NB4 (cell line): ENCODE results near the gene CDH15.

Experiments used
- DNase-seq: peaks from one replicate; pipeline ENCODE4 v3.0.0; 2010; ENCODE audit warnings: low read depth
- H3K4me3 ChIP-seq: one replicate; pipeline ENCODE4 v1.5.1; 2011; ENCODE audit warnings: mild to moderate bottlenecking, low read depth, low read length, moderate library complexity
- MYC ChIP-seq: IDR thresholded peaks from 2 replicates; pipeline ENCODE4 v1.6.1; 2011; ENCODE audit warnings: low read depth, low read length
- POLR2A ChIP-seq: IDR thresholded peaks from 2 replicates; pipeline ENCODE4 v1.6.1; 2011; ENCODE audit warnings: mild to moderate bottlenecking; ENCODE audit not compliant: insufficient read length; ENCODE audit errors: extremely low read depth
- TF ChIP-seq, protein P1 (sequence below): IDR thresholded peaks from 2 replicates; pipeline ENCODE4 v1.6.1; 2011; ENCODE audit warnings: low read depth, low read length
- TF ChIP-seq, protein P2 (sequence below): IDR thresholded peaks from one replicate; pipeline ENCODE4 v1.5.1; 2012; ENCODE audit warnings: low read depth, low read length

CDH15 gene

DNA sequence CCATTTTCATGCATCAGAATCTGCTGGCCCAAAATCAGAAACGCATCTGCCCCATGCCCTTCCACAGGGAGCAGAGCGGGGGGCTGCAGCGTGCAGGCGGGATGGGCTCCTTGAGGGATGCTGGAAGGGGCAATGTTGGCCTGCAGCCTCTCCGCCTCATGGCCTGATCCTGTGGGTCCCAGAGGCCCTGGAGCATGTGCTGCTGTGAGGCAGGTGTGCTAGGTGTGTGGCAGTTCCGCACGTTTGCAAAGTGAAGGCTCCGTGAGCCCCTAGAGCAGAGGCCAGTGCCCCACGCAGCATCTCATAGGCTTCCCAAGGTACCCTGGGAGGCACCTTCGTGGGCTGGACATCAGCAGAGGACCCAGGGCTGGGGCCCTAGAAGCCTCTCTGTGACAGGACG lies 36.4 kb upstream of the CDH15 start:
- DNase-seq: no peak
- no peak overlapping the region for H3K4me3 ChIP-seq
- TF ChIP-seq POLR2A (no peak), MYC (no peak)
- TF ChIP-seq, protein P1, sequence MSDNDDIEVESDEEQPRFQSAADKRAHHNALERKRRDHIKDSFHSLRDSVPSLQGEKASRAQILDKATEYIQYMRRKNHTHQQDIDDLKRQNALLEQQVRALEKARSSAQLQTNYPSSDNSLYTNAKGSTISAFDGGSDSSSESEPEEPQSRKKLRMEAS: no peak
- TF ChIP-seq, protein P2, sequence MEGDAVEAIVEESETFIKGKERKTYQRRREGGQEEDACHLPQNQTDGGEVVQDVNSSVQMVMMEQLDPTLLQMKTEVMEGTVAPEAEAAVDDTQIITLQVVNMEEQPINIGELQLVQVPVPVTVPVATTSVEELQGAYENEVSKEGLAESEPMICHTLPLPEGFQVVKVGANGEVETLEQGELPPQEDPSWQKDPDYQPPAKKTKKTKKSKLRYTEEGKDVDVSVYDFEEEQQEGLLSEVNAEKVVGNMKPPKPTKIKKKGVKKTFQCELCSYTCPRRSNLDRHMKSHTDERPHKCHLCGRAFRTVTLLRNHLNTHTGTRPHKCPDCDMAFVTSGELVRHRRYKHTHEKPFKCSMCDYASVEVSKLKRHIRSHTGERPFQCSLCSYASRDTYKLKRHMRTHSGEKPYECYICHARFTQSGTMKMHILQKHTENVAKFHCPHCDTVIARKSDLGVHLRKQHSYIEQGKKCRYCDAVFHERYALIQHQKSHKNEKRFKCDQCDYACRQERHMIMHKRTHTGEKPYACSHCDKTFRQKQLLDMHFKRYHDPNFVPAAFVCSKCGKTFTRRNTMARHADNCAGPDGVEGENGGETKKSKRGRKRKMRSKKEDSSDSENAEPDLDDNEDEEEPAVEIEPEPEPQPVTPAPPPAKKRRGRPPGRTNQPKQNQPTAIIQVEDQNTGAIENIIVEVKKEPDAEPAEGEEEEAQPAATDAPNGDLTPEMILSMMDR: no peak

DNA sequence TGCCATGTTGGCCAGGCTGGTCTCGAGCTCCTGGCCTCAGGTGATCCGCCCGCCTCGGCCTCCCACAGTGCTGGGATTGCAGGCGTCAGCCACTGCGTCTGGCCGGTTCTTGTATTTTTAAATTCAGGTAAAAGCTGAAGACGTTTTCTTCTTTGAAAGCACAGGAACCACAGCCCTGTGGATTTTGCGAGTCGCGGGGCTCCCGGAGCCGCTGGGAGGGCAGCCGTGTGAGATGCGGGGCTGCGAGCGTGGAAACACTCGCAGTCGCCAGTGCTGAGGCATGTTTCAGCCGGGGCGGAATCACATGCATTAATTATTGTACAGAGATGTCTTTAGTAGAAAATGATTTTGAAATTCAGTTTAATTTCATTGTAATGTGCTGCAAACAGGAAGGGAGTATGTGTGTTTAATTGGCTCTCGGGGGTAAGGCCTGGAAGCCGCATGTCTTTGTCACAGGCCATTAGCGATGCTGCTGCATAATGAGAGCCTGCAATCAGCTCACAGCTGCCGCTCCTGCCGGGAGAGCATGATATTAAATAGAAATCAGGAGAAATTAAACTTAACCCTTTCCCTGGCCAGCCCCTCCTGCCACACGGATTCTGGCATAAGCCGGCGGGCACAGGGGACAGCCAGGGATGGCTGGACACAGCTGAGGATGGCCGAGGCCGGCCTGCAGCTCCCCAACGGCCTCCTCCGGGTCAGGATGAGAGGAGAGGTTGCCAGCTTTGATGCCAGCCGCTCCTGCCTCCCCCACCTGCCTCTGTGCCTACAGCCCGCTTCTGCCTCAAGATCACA lies 35.4 kb upstream of the CDH15 start:
- TF ChIP-seq, protein P1: no peak
- TF ChIP-seq MYC (no peak), POLR2A (no peak)
- TF ChIP-seq, protein P2: no peak
- DNase-seq: no peak
- H3K4me3 ChIP-seq: no peak overlapping the region

DNA sequence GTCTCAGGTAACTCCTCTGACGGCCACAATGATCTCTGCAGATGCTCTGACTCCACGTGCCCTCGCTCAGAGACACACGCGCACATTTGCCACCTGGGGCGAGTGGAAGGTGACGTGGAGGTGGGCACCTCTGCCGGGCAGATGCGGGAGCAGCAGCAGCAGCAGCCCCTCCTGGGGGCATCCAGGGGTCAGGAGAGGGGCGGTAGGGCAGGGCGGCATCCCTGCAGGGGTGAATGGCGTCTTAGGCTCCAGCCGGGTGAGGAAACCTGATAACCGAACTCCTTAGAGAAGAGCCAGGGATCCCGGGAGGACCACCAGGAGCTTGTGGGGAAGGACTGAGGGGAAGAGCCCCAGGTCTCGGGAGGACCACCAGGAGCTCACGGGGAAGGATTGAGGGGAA lies 34.6 kb upstream of the CDH15 start:
- no peak overlapping the region for H3K4me3 ChIP-seq
- no peak for TF ChIP-seq POLR2A
- no peak for DNase-seq

DNA sequence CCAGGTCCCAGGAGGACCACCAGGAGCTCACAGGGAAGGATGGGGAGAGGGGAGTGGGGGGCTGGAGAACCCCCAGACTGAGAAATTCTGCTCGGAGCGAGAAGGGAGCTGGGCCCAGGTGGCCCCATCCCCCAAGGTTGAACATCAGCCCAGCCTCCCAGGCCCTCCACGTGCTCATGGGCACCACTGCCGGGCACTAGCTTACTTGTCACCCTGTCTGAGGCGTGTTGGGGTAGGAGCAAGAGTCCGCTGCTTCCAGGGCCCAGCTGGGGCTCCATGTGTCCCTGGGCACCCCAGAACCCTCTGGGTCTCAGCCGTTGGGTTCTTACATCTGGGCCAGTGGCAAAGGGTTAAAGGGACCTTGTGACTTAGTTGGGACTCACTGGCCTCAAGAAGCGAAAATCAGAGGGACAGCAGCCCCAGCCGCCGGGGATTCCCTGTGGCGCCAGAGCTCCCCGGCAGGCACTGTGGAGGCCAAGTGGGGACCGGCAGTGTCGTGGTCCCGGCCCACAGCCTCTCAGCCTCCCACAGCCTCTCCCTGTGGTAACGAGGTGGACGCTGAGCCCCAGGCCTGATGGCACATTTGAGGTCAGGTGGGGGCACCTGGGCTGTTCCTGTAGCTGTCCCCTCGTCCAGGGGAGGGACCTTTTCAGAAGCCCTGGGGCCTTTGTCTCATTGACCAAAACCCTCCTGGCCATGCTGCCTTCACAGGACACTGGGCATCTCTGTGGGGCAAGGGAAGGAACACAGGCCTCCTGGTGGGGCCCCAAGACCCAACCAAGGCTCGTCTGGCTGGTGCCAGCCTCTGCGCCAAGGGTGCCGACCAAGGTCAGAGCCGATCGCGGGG lies 33.7 kb upstream of the CDH15 start:
- no peak for DNase-seq
- no peak for TF ChIP-seq MYC
- TF ChIP-seq, protein P1: no peak
- TF ChIP-seq, protein P2: no peak
- TF ChIP-seq POLR2A: no peak
- H3K4me3 ChIP-seq: no peak overlapping the region

DNA sequence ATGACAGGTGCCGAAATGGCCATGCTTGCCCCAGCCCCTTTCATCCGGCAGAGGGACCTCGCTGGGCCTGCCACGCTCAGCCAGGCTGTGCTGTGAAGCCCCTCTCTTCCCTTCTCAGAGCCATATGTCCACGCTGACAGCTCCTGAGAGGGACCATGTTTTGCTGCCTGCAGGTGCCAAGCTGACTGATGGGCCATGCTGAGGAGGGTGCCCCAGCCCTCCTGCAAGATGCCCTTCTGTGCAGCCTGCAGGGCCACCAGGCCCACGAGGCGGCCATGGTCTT lies 33.1 kb upstream of the CDH15 start:
- TF ChIP-seq MYC (no peak), POLR2A (no peak)
- TF ChIP-seq, protein P2: no peak
- TF ChIP-seq, protein P1: no peak
- no peak for DNase-seq
- no peak overlapping the region for H3K4me3 ChIP-seq

DNA sequence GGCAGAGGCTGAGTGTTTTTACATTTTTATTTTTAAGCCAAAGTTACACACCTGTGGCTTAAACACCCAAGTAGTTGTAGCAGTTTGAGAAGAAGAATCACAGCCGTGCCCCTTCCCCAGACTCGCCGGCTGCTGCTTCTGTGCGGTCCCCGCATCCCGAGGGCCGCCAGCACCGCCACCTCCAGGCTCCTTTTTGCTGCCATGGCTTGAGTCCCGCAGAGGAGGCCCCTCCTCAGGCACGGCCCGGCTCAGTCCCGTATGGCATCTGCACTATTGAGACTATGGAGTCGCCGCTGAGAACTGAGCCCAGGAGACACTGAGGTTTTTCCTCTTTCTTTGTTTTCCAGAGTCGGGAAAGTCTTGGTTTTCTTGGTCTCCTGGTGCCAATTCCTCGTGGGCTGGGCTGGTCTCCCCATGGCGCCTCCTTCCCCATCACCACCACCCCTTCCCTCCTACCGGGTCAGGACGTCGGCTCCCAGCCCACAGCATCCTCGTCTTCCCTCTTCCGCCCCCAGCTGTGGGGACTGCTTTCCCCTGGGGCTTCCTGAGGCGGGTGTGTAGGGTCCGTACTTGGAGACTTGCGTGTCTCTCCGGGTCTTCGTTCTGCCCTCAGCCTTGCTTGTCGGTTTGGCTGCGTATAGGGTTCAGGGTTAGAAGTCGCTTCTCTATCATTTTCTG lies 32.6 kb upstream of the CDH15 start:
- TF ChIP-seq MYC (no peak), POLR2A (no peak)
- TF ChIP-seq, protein P1: no peak
- TF ChIP-seq, protein P2: no peak

More for the DNA sequence above, 32.6 kb upstream of the CDH15 start:
- no peak for DNase-seq
- H3K4me3 ChIP-seq: no peak overlapping the region
